HTR-8/SVneo (cell line): ENCODE measurements around the gene CFAP92.
A peak's percentile ranks its signal among the peaks of the same experiment; 100 is the strongest.

Experiments used
- DNase-seq: peaks from one replicate; pipeline ENCODE4 v3.0.0; 2011; ENCODE audit warnings: low spot score, mixed read lengths; ENCODE audit not compliant: insufficient read length
- FAIRE-seq: peaks from 2 replicates; lab custom pipeline; 2011; peaks lifted over from hg19 to GRCh38; lab: Jason Lieb, UNC

Gene CFAP92

DNA sequence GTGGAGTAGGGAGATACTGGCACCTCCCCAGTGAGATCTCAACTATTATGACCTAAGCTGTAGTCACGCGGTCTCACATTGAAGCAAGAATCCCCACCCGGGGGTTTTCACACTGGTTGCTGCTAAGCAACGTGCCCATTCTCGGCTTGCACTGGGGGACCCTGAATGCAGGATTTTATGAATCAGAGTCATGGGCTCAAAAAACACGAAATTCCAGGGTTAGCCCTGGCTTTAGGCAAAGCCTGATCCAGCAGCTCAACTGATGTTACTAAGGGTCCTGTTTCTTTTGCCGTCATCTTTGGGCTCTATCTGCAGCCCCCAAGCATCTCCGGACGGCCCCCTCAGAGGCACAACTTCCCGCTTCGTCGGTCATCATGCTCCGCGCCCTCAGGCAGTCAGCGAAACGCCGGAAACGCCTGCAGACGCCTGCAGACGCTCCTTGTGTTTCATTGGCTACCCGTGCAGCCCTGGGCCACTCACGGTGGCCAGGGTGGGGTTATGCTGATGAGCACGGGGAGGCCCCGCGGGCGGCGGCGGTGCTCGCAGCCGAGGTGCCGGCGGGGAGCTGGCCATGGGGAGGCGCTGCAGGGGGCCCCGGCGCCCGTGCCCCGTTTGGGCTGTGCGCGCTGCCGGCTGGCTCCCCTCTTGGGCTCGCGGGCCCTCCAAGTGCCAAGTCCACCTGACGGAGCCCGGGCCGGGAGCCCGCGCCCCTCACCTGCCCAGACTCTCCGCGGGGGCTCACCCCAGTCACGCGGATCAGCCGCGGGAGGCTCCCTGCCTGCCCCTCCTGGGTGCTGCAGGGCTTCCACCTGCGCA lies 33.1 kb upstream of the CFAP92 start:
- FAIRE-seq (peak; percentile 64), DNase-seq (peak; percentile 98)

DNA sequence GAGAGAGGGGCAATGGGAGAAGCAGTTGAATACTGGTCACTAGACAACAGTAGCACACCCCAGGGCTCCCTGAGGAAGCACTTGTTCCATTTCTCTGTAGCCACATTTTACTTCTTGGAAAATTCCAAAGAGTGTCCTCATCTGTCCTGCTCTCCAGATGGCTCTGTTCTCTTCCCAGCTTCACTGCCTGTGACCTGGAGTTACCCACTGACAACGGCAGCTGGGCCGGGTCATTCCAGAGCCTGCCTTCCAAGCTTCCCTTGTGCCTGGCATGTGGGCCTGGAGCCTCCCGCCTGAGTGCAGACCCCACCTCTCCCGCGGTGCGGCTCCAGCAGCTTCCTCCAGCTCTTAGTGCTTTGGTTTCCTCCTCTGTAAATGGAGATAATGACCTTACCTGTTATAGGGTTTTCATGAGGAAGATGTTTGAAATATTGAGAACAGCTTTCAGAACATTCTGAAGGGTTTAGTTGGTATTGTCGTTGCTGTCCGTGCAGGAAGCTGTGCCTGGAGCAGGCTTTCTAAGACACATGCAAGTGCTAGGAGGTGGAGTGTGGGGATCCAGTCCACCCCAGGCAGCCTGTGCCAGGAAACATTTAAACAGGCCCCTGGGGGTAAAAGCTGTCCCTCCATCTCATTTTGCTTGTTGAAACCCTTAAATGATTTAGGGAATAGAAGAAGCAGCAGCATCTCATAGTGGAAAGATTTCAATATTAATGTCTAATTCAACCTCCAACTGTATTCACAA lies 32.0 kb upstream of the CFAP92 start:
- DNase-seq (no peak), FAIRE-seq (no peak)

GRCh38 chr3:129025108-129025507 lies 31.2 kb upstream of the CFAP92 start:
- DNase-seq (no peak), FAIRE-seq (no peak)

DNA sequence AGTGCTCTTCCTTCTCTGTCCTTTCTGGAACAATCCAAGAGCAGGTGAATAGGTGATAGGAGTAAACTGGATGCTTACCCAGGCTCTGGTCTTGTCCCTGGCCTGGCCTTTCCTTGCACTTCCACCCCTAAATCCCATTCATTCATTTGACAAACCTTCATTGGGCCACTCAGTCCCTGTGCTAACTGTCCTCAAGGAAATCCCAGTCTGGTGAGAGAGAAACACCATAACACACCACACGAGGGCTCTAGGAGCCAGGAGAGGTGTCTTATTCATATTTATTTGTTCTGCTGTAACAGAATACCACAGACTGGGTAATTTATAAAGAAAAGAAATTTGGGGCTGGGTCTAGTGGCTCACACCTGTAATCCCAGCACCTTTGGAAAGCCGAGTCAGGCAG lies 30.0 kb upstream of the CFAP92 start:
- DNase-seq: peak; percentile 38
- FAIRE-seq: no peak

DNA sequence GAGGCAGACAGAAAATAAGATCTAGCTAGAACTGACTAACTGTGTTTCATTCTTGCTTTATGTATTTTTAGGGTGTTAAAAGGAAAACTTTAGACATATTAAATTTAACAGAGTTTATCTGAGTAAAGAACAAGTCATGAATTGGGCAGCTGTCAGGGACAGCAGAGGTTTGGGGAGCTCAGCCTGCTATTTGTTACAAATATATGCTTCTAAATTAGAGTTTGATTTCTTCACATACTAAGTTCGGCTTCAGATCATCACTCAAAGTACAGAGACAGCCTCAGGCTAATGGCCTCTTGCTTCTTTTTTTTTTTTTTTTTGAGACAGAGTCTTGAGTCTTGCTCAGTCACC lies 29.1 kb upstream of the CFAP92 start:
- FAIRE-seq (no peak), DNase-seq (no peak)

- FAIRE-seq (no peak), DNase-seq (no peak)
Measured at GRCh38 chr3:129022114-129023007, 28.5 kb upstream of the CFAP92 start.

DNA sequence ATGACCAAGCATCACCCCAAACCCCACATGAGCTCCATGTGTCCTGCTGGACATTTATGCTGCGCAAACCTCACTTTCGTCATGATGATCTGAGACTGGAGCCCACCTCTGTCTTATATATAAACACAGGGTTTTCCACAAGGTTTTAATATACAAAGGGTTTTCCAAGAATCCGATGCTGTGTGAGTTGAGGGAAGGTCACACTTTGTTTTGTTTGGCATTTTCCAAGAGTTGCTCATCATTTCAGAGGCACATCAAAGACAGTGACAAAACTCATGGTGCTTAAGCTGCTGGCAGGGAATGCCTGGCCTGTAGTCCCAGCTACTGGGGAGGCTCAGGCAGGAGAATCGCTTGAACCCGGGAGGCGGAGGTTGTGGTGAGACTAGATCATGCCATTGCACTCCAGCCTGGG lies 27.3 kb upstream of the CFAP92 start:
- no peak for FAIRE-seq
- DNase-seq: no peak

GRCh38 chr3:129020691-129021090 lies 26.8 kb upstream of the CFAP92 start:
- no peak for DNase-seq
- FAIRE-seq: no peak

DNA sequence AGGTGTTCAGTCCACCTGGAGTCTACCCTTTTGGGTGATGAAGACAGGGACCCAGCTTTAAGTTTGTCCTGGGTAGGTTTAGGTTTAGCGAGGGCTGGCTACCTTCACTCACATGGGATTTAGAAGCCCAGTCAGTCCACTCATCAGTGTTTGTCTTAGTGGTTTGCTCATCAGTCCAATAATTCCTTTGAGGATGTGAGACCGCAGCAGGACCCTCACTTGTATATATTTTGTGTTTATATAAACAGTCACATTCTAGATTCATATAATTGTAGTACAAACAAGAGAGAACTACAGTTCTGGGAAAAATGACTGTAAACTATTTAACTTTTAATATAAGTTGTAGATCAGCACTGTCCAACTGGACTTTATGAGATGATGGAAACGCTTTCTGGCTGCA lies 25.4 kb upstream of the CFAP92 start:
- no peak for FAIRE-seq
- no peak for DNase-seq

DNA sequence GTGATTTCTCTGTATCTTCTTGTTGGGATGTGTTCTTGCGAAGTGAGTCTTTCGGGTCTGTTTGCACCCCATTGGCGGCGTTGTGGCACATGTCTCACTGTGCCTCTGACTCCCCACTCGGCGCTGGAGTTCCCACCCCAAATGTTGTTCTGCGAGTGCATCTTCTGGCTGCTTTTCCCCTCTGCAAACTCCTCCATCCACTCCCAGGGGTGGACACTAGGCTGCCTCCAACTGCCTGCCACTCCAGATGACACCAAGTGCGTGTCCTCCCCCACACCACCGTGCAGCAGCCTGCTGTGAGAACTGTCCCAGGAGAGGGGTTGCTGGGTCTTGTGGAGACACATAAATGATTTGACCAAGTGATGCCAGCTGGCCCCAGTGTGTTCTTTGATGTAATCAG lies 24.9 kb upstream of the CFAP92 start:
- FAIRE-seq: no peak
- DNase-seq: no peak

DNA sequence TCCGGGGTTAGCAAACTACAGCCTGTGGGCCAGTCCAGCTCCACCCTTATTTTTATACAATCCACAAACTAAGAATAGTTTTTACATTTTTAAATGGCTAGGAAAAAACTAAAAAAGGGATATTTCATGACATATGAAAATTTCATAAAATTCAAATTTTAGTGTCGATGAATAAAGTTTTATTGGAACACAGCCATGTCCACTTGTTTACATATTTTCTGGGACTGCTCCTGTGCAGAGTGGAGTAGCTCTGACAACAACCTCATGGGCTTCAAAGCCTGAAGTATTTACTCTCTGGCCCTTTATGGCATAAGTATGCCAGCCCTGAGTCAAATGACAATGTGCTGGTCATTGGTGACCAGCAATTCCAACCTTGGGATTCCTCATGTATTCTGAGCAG lies 24.4 kb upstream of the CFAP92 start:
- no peak for FAIRE-seq
- no peak for DNase-seq

GRCh38 chr3:129017484-129017899 lies 23.6 kb upstream of the CFAP92 start:
- FAIRE-seq (no peak), DNase-seq (no peak)

DNA sequence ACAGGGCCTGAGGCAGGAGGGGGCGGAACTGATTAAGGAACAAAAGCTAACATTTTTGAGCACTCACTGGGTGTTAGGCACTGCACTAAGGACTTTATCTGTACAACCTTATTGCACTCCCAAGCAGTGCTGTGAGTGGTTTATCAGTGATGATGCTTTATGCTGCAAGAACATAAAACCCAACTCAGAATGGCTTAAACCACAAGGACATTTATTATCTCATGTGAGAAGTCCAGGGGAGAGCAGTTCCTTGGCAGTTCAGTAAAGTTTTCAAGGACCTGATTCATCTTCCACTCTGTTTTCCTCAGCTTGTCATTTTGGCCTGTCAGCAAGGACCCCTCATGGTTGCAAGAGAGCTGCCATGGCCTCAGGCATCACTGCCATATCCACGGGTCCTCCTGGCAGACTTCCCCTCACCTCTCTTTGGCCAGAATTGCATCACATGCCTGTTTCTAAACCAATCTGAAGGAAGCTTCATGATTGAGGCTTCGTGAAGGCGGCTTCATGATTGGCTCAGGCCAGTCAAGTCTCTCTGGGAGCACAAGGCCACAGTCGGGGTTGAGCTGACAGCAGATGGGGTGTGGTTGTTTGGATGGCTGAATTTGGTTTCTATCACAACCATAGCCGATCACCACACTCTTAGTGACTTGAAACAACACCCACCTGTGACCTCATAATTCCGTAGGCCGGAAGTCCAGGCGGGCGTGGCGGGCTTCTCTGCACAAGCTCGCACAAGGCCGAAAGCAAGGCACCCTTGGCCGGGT lies 23.0 kb upstream of the CFAP92 start:
- DNase-seq (no peak), FAIRE-seq (no peak)

DNA sequence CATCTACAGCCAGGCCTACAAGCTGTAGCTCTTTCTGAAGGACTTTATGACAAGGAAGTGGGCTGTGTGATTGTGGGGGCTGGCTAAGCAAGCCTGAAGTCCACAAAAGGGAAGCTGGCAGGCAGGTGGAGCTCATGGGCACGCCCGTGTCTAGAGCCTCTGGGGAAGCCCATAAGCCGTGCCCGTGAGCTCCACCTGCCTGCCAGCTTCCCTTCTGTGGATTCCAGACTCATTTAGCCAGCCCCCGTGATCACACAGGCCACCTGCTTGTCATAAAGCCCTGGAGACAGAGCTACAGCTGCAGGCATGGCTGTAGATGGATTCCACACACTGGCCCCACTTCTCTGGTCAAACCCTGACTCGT lies 22.5 kb upstream of the CFAP92 start:
- no peak for FAIRE-seq
- no peak for DNase-seq

GRCh38 chr3:129015388-129016105 lies 21.7 kb upstream of the CFAP92 start:
- DNase-seq (no peak), FAIRE-seq (no peak)

DNA sequence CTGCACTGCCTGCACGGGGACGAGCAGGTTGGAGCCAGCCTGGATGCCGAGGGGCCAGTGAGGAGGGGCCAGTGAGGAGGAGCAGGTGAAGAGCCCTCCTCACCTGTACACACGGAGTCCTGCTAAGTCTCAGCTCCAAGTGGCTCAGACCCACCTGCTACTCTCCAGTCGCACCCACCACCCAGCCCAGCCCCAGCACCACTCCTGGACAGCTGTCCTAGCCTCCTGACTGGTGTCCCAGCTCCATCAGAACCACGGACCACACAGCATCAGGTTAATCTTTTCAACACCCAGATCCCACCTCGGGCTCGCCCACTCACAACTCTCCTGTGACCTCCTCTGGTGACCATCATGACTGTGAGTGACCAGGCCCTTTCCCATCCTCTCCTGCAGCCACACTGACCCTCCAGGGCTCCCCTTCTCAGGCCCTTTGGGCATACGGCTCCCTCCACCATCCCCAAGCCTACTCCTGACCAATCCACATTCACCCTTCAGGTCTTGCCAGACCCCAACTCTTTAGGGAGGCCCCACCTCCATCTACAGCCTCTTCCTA lies 21.0 kb upstream of the CFAP92 start:
- no peak for DNase-seq
- no peak for FAIRE-seq

GRCh38 chr3:129014148-129014547 lies 20.3 kb upstream of the CFAP92 start:
- no peak for DNase-seq
- FAIRE-seq: no peak

- FAIRE-seq (peak; percentile 20), DNase-seq (no peak)
Measured at GRCh38 chr3:129013491-129013891, 19.6 kb upstream of the CFAP92 start.

DNA sequence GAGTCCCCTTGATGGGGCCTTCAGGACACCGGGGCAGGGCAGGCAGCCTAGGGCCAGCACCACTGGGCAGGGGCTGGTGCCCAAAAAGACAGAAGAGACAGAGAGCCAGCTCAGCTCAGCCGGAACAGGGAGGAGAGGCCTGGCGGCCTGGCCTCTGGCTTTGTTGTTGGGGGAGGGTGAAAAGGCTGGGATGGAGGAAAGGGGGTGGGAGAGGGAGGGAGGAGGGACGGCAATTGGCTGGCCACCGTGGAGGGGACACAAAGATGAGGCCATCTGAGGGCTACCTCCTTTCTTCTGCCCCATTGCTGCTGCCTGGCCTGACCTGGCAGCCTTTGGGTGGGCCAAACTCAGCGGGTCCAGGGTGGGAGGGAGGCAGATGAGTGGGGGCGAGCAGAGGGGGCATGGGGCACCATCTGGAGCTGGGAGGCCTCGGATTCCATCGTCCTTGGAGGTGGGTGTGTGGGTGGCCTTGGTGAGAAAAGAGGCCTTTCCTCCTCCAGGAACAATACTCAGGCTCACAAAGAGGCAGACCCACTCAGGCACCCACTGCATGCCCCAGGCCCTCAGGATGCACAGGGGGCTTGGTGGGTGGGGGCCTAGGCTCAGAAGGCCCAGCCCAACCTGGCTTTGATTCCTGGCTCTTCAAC lies 16.6 kb upstream of the CFAP92 start:
- DNase-seq (no peak), FAIRE-seq (no peak)
